K562 (cell line): Measurements from ENCODE around the gene EXOG. TPM values are rescaled to one million over a fixed set of nuclear protein-coding genes. Genes with fewer than 3 reads are reported as not detected.

Source experiments
- BDP1 ChIP-seq: IDR thresholded peaks from 3 replicates; pipeline ENCODE4 v1.6.1; 2011; ENCODE audit not compliant: insufficient read length, insufficient read depth
- JUND ChIP-seq, 2 experiments: IDR thresholded peaks; 2 replicates in 1 of 2; 3 replicates in 1 of 2; pipeline ENCODE4 v1.6.1; 2011; ENCODE audit warnings: borderline replicate concordance in 2 of 2, low read depth in 2 of 2, low read length in 2 of 2, improper control_type of control experiment in 1 of 2, missing biosample characterization in 1 of 2, missing genetic modification characterization in 1 of 2, missing genetic modification reagents in 1 of 2
- MAFK ChIP-seq: IDR thresholded peaks from 2 replicates; pipeline ENCODE4 v1.6.1; 2011; ENCODE audit warnings: low read length, improper control_type of control experiment
- NELFE ChIP-seq: IDR thresholded peaks from 2 replicates; pipeline ENCODE4 v1.6.1; 2011; ENCODE audit warnings: mild to moderate bottlenecking; ENCODE audit not compliant: insufficient read depth, insufficient read length
- NONO ChIP-seq, 2 experiments: fragments of 200-400 bp in 1 of 2; fragments of 450-650 bp in 1 of 2; formaldehyde crosslinking in 1 of 2; IDR thresholded peaks; 2 replicates each; pipeline ENCODE4 v1.6.1; 2017; ENCODE audit warnings: low read depth in 2 of 2, mild to moderate bottlenecking in 2 of 2, moderate library complexity in 2 of 2, low read length in 1 of 2
- SUPT5H ChIP-seq: fragments of 450-650 bp; IDR thresholded peaks from 2 replicates; pipeline ENCODE4 v1.6.1; 2016
- ZBTB7A ChIP-seq: IDR thresholded peaks from 2 replicates; pipeline ENCODE4 v1.6.1; 2011; ENCODE audit warnings: low read depth, mild to moderate bottlenecking, low read length, moderate library complexity, borderline replicate concordance; ENCODE audit not compliant: control insufficient read depth
- ZNF589 ChIP-seq: fragments of 200-800 bp; sonication (Bioruptor generic); IDR thresholded peaks from 2 replicates; pipeline ENCODE4 v1.6.1; 2016; ENCODE audit warnings: low read depth, missing genetic modification characterization, missing compliant biosample characterization
- polyA plus RNA-seq, 8 experiments: library from polyadenylated mRNA; depleted of rRNA in 4 of 8; stranded (reverse) in 5 of 8; unstranded in 3 of 8; fragments of >200 nt; fragmentation: Nextera tagmentation in 2 of 8; fragmentation: Illumina TruSeq in 1 of 8; extraction: Ambion mirVana in 2 of 8; extraction: Trizol in 1 of 8; gene quantifications; 2 replicates each; pipeline versions ENCODE4 v1.2.1 to v1.2.3, GENCODE V29; 2011 to 2014; ENCODE audit warnings: inconsistent platforms in 1 of 8, missing spikeins in 1 of 8
- total RNA-seq, 7 experiments: library from RNA; depleted of rRNA in 6 of 7; stranded (reverse); fragments of >200 nt in 6 of 7; fragmentation: Illumina TruSeq in 2 of 7; extraction: Trizol in 2 of 7; gene quantifications; 2 replicates each; pipeline versions ENCODE4 v1.2.1 to v1.2.3, GENCODE V29; 2011 to 2021; ENCODE audit warnings: low replicate concordance in 1 of 7
- TF ChIP-seq, protein P1 (sequence below): sonication (generic); formaldehyde crosslinking; IDR thresholded peaks from 2 replicates; pipeline ENCODE4 v1.8.0; 2022; ENCODE audit warnings: mild to moderate bottlenecking, low read depth, missing genetic modification reagents
- TF ChIP-seq, protein P2 (sequence below), 2 experiments: fragments of 450-650 bp; formaldehyde crosslinking in 1 of 2; IDR thresholded peaks; 2 replicates each; pipeline versions ENCODE4 v1.4.0 to v1.6.1; 2014 to 2020; ENCODE audit warnings: mild to moderate bottlenecking in 2 of 2, borderline replicate concordance in 1 of 2, low read depth in 1 of 2
- TF ChIP-seq, protein P3 (sequence below): fragments of 250-450 bp; sonication (Bioruptor Pico); IDR thresholded peaks from 2 replicates; pipeline ENCODE4 v1.9.0; 2021; ENCODE audit warnings: mild to moderate bottlenecking, inconsistent platforms

EXOG gene
- total and polyA plus RNA-seq, 9 of the 15 experiments (the other 6 are each of a cell fraction or from before 2014, with no cell fraction given) = 10.8 to 21.7 (median 14.8) TPM

DNA sequence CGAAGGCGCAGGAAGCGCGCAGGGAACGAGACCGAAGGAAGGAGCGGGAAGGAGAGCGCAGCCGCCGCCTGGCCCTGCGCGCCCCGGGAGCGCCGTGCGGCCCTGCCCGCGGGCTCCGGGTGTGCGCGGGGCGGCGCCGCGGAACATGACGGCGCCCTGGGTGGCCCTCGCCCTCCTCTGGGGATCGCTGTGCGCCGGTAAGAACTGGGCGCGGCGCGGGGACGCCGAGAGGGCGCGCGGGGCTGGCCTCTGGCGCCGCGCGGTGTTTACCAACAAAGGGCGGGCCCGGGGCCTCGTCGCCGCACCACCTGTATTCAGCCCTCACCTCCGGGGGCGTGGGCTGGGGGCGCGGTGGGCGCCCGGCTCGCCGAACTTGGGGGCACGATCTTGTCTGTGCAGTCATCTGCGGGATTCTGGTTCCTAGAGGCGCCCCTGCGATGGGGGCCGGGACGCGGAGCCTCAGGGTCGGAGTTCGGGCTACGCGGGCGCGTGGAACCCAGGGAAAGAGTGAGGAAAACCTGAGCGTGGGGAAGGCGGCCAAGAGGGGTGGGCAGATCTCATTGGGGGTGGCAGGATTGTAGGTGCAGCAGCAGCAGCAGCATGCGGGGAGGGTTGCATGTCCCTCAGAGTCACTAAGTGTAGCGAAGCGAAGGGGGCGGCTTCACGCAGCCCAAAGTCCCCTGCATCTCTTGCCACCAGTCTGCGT, 41.8 kb upstream of the EXOG start (continued):
- TF ChIP-seq ZBTB7A (peak; percentile 90), NELFE (no peak), BDP1 (no peak), SUPT5H (peak; percentile 20; the same call in 1 of the 2 replicates), JUND (IDR thresholded peaks at IDR 0.05; ENCODE audit: borderline replicate concordance, low read depth, low read length) (no peak), JUND (tag; IDR thresholded peaks at IDR 0.05; ENCODE audit: borderline replicate concordance, low read depth, low read length) (no peak), NONO (IDR thresholded peaks at IDR 0.05; ENCODE audit: low read depth in 2 of 2, low read length in 1 of 2) (peak in 1 of 2 experiments; percentile 92; a peak in 2 of 4 replicates), ZNF589 (CRISPR knock-in tag) (0 out of 2 replicates have a peak, but pooled peaks have one; percentile 38), MAFK (no peak)
- TF ChIP-seq, protein P1, sequence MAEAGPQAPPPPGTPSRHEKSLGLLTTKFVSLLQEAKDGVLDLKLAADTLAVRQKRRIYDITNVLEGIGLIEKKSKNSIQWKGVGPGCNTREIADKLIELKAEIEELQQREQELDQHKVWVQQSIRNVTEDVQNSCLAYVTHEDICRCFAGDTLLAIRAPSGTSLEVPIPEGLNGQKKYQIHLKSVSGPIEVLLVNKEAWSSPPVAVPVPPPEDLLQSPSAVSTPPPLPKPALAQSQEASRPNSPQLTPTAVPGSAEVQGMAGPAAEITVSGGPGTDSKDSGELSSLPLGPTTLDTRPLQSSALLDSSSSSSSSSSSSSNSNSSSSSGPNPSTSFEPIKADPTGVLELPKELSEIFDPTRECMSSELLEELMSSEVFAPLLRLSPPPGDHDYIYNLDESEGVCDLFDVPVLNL (CRISPR knock-in tag) = 0 out of 2 replicates have a peak, but pooled peaks have one; percentile 21
- TF ChIP-seq, protein P2, sequence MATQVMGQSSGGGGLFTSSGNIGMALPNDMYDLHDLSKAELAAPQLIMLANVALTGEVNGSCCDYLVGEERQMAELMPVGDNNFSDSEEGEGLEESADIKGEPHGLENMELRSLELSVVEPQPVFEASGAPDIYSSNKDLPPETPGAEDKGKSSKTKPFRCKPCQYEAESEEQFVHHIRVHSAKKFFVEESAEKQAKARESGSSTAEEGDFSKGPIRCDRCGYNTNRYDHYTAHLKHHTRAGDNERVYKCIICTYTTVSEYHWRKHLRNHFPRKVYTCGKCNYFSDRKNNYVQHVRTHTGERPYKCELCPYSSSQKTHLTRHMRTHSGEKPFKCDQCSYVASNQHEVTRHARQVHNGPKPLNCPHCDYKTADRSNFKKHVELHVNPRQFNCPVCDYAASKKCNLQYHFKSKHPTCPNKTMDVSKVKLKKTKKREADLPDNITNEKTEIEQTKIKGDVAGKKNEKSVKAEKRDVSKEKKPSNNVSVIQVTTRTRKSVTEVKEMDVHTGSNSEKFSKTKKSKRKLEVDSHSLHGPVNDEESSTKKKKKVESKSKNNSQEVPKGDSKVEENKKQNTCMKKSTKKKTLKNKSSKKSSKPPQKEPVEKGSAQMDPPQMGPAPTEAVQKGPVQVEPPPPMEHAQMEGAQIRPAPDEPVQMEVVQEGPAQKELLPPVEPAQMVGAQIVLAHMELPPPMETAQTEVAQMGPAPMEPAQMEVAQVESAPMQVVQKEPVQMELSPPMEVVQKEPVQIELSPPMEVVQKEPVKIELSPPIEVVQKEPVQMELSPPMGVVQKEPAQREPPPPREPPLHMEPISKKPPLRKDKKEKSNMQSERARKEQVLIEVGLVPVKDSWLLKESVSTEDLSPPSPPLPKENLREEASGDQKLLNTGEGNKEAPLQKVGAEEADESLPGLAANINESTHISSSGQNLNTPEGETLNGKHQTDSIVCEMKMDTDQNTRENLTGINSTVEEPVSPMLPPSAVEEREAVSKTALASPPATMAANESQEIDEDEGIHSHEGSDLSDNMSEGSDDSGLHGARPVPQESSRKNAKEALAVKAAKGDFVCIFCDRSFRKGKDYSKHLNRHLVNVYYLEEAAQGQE (IDR thresholded peaks at IDR 0.05; ENCODE audit: borderline replicate concordance) = peak; percentile 57
- TF ChIP-seq, protein P2 (CRISPR knock-in tag; IDR thresholded peaks at IDR 0.05; ENCODE audit: low read depth) = peak; percentile 82; the same call in 1 of the 2 replicates
- TF ChIP-seq, protein P3, sequence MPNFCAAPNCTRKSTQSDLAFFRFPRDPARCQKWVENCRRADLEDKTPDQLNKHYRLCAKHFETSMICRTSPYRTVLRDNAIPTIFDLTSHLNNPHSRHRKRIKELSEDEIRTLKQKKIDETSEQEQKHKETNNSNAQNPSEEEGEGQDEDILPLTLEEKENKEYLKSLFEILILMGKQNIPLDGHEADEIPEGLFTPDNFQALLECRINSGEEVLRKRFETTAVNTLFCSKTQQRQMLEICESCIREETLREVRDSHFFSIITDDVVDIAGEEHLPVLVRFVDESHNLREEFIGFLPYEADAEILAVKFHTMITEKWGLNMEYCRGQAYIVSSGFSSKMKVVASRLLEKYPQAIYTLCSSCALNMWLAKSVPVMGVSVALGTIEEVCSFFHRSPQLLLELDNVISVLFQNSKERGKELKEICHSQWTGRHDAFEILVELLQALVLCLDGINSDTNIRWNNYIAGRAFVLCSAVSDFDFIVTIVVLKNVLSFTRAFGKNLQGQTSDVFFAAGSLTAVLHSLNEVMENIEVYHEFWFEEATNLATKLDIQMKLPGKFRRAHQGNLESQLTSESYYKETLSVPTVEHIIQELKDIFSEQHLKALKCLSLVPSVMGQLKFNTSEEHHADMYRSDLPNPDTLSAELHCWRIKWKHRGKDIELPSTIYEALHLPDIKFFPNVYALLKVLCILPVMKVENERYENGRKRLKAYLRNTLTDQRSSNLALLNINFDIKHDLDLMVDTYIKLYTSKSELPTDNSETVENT = peak; percentile 79
